Retinal pigment epithelial cell (primary cell): Measurements from ENCODE around the gene FAM120B.

ENCODE experiments used
- DNase-seq: peaks from one replicate; pipeline ENCODE4 v3.0.0-alpha.2; 2010; ENCODE audit warnings: low read depth
- H3K4me3 ChIP-seq: 2 replicates; pipeline ENCODE4 v1.5.1; 2011; ENCODE audit warnings: mild to moderate bottlenecking, low read length, control low read depth, moderate library complexity
- TF ChIP-seq, protein P1 (sequence below): conservative IDR thresholded peaks from 2 replicates; pipeline ENCODE4 v1.5.1; 2011; ENCODE audit warnings: low read depth, low read length, control low read depth, inconsistent platforms

The FAM120B gene

GRCh38 chr6:170444811-170445211 lies 138.3 kb downstream of the FAM120B start:
- TF ChIP-seq, protein P1, sequence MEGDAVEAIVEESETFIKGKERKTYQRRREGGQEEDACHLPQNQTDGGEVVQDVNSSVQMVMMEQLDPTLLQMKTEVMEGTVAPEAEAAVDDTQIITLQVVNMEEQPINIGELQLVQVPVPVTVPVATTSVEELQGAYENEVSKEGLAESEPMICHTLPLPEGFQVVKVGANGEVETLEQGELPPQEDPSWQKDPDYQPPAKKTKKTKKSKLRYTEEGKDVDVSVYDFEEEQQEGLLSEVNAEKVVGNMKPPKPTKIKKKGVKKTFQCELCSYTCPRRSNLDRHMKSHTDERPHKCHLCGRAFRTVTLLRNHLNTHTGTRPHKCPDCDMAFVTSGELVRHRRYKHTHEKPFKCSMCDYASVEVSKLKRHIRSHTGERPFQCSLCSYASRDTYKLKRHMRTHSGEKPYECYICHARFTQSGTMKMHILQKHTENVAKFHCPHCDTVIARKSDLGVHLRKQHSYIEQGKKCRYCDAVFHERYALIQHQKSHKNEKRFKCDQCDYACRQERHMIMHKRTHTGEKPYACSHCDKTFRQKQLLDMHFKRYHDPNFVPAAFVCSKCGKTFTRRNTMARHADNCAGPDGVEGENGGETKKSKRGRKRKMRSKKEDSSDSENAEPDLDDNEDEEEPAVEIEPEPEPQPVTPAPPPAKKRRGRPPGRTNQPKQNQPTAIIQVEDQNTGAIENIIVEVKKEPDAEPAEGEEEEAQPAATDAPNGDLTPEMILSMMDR, result no peak
- no peak overlapping the region for H3K4me3 ChIP-seq
- no peak for DNase-seq

DNA sequence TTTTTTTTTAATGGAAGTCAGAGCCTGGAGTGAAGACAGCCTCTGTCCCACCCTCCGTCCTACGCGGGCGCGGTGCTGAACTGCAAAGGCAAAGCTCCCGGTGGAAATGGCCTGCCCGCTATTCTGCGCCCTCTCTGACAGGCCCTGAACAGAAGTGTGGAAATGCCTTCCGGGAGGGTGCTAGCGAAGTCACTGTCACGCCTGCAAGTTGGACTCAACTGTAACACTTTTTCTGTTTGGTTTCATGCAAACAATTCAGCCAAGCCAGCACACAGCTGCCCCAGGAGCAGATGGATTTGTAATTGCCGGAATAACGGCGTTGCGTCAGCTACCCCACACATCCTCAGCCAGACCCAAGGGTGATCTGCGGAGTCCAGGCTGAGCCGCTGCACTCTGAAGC lies 138.9 kb downstream of the FAM120B start:
- no peak for DNase-seq
- no peak overlapping the region for H3K4me3 ChIP-seq
- TF ChIP-seq, protein P1, result no peak

DNA sequence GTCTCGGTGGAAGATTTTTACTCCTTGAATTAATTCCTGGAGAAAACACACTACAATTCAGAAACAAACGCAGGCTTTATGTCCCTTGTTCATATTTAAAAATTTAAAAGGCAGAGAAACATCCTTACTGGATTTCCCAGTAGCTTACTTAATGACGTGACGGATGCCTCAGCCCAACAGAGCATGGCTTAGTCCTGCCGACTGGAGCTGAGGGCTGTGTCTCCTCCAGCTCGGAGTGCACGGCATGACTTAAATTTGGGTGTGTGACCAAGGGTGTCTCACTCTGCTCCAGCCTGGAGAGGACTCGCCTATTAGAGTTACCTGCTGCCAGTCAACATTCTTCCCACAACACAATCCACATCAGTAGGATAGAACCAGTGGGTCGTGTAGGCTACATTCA lies 139.4 kb downstream of the FAM120B start:
- no peak overlapping the region for H3K4me3 ChIP-seq
- no peak for DNase-seq
- TF ChIP-seq, protein P1, result no peak

DNA sequence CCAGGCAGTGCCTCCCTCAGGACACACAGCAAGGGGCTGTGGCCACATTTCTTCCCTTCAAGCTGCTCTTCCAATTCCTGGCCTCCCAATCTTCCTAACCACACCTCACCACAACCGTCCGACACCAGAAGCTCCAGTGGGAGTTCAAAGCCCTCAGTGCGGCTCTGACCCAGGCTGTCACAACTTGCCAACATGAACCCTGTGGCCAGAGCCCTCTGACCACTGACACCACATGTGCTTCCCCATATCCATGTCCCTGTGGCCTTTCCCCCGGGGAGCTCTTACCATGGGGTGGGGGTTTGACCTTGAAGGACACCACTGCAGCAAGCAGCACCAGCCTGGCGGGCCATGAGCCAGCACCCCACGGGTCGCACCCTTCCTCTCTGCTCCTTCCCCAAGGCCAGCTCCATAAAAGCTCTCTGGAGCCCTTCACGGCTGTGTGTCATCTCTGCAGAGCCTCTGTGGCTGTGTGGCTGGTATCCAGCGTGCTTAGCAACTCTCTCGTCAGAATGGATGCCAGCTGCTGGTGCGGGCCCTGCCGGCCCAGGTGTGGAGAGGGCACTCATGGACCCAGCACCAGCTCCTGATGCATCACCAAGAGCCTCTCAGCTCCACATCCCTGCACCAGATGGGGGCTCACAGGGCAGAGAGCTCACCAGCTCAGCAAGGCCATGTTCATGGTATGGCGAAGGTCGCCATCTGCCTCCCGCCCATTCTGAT lies 140.4 kb downstream of the FAM120B start:
- H3K4me3 ChIP-seq, result no peak overlapping the region
- TF ChIP-seq, protein P1, result no peak
- DNase-seq, result no peak

DNA sequence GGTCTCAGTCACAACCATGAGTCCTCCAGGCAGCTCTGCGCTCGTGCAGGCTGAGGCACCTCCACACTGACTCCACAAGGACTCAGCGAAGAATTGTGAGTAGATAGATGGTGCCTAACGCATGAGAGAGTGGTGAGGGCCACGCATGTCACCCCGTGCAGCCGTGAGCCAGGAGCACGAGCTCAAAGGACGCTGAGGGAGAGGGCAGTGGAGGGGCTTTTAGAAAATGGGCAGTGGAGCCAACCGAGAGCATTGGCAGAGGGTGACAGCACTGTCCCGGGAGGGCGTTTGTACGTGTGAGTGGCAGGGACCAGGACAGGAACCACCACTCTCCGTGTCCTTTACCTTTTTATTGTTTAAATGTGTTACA lies 141.0 kb downstream of the FAM120B start:
- H3K4me3 ChIP-seq, result no peak overlapping the region
- TF ChIP-seq, protein P1, result no peak
- no peak for DNase-seq

DNA sequence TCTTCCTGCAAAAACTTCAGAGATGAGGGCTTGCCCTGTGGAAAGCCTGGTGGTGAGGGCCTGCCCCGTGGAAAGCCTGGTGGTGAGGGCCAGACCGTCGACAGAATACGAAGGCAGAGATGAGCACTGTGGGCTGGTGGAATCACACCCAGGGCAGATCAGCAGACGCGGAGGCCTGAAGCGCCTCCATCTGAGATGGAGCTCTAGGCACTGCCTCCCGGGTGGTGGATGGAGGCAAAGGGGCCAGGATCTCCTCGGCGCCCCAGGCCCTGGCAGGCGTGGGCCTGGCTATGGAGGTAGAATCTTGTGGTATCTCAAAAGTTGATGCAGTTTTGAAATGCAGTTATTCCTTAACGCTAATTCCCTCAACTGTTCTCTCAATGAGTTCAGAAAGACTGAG lies 141.8 kb downstream of the FAM120B start:
- no peak for DNase-seq
- H3K4me3 ChIP-seq, result no peak overlapping the region
- TF ChIP-seq, protein P1, result no peak
